ENCODE measurements around the gene GATAD2A.

The GATAD2A gene

GRCh38 chr19:19384486-19384885 is 21.0 kb upstream of the GATAD2A start:
- no peak for TF ChIP-seq GATA3 (IDR thresholded peaks at IDR 0.05; ENCODE audit: low read depth, low read length)
- TF ChIP-seq GATA2 (IDR thresholded peaks at IDR 0.05; ENCODE audit: low read depth, low read length): no peak

GRCh38 chr19:19385131-19385895 is 20.2 kb upstream of the GATAD2A start:
- TF ChIP-seq GATA2 (IDR thresholded peaks at IDR 0.05; ENCODE audit: low read depth, low read length) (no peak), GATA3 (IDR thresholded peaks at IDR 0.05; ENCODE audit: low read depth, low read length) (no peak)

- no peak for TF ChIP-seq GATA3 (IDR thresholded peaks at IDR 0.05; ENCODE audit: low read depth, low read length)
Observed at GRCh38 chr19:19385896-19386869, 19.3 kb upstream of the GATAD2A start.

GRCh38 chr19:19387108-19387507 is 18.4 kb upstream of the GATAD2A start:
- TF ChIP-seq GATA3 (IDR thresholded peaks at IDR 0.05; ENCODE audit: low read depth, low read length) (no peak), GATA2 (IDR thresholded peaks at IDR 0.05; ENCODE audit: low read depth, low read length) (no peak)

GRCh38 chr19:19388568-19389555 is 16.6 kb upstream of the GATAD2A start:
- TF ChIP-seq GATA2 (IDR thresholded peaks at IDR 0.05; ENCODE audit: low read depth, low read length) (no peak), GATA3 (IDR thresholded peaks at IDR 0.05; ENCODE audit: low read depth, low read length) (no peak)

- TF ChIP-seq GATA2 (IDR thresholded peaks at IDR 0.05; ENCODE audit: low read depth, low read length) (no peak), GATA3 (IDR thresholded peaks at IDR 0.05; ENCODE audit: low read depth, low read length) (no peak)
Observed at GRCh38 chr19:19399733-19400433, 5.6 kb upstream of the GATAD2A start.

- TF ChIP-seq GATA3 (IDR thresholded peaks at IDR 0.05; ENCODE audit: low read depth, low read length): no peak
- no peak for TF ChIP-seq GATA2 (IDR thresholded peaks at IDR 0.05; ENCODE audit: low read depth, low read length)
Observed at GRCh38 chr19:19402656-19403372, 2.7 kb upstream of the GATAD2A start.

GRCh38 chr19:19403373-19403901 is 2.0 kb upstream of the GATAD2A start:
- TF ChIP-seq GATA3 (IDR thresholded peaks at IDR 0.05; ENCODE audit: low read depth, low read length) (no peak), GATA2 (IDR thresholded peaks at IDR 0.05; ENCODE audit: low read depth, low read length) (no peak)

- TF ChIP-seq GATA2 (IDR thresholded peaks at IDR 0.05; ENCODE audit: low read depth, low read length): no peak
- no peak for TF ChIP-seq GATA3 (IDR thresholded peaks at IDR 0.05; ENCODE audit: low read depth, low read length)
Observed at GRCh38 chr19:19405971-19406877, 749 bp downstream of the GATAD2A start.

GRCh38 chr19:19406878-19407632 is 1.6 kb downstream of the GATAD2A start:
- no peak for TF ChIP-seq GATA3 (IDR thresholded peaks at IDR 0.05; ENCODE audit: low read depth, low read length)

GRCh38 chr19:19407633-19407930 is 2.1 kb downstream of the GATAD2A start:
- TF ChIP-seq GATA3 (IDR thresholded peaks at IDR 0.05; ENCODE audit: low read depth, low read length): no peak
- no peak for TF ChIP-seq GATA2 (IDR thresholded peaks at IDR 0.05; ENCODE audit: low read depth, low read length)

All from SH-SY5Y (cell line).